Activated naive CD8-positive, alpha-beta T cell (primary cell): ENCODE measurements around the gene SNX19.

Experiments
- H3K27ac Mint-ChIP-seq: one replicate; pipeline ENCODE4 v1.8.0; 2021; ENCODE audit warnings: mixed read lengths
- H3K27me3 Mint-ChIP-seq: one replicate; pipeline ENCODE4 v1.8.0; 2021; ENCODE audit warnings: mixed read lengths
- H3K36me3 Mint-ChIP-seq: one replicate; pipeline ENCODE4 v1.8.0; 2021; ENCODE audit warnings: mixed read lengths
- H3K4me1 Mint-ChIP-seq: one replicate; pipeline ENCODE4 v1.8.0; 2021; ENCODE audit warnings: low read depth, mixed read lengths
- H3K4me3 Mint-ChIP-seq: one replicate; pipeline ENCODE4 v1.8.0; 2021; ENCODE audit warnings: mild to moderate bottlenecking, mixed read lengths
- H3K9me3 Mint-ChIP-seq: one replicate; pipeline ENCODE4 v1.8.0; 2021; ENCODE audit warnings: low read depth, mixed read lengths

SNX19 gene

DNA sequence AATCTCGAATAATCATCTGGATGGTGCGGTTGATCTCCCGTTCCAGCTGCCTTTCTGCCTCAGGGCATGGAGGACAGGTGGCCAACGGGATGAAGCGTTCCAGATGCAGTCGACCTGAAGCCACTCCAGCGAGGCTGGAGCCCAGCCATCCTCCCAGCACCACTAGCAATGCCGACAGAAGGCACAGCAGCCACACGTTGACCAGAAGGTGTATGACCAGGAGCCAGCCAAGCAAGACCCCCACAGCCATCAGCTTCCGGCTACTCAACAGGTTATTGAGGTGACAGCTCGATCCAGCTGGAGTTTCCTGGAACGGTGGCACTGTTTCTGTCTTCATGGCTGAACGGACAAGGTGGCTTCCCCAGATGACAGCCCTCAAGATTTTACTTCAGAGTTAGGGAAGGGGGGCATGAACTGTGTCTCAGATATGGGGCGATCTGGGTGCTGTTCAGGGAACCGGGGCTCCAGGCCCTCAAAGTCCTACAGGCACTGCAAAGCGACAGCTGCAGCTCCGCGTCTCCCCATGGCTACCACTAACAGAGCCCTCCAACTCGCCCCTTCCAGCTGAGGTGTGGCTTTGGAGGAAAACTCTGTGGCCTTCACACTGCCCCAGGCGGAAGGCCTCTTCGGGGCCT lies 559 bp downstream of the SNX19 start:
- peaks cover 15% of the 10 kb centered on the region for H3K9me3 Mint-ChIP-seq
- peak overlapping the region; percentile 87 for H3K4me3 Mint-ChIP-seq
- H3K27me3 Mint-ChIP-seq, result peaks cover 2% of the 10 kb centered on the region
- peaks cover 21% of the 10 kb centered on the region for H3K4me1 Mint-ChIP-seq
- peaks cover 30% of the 10 kb centered on the region for H3K36me3 Mint-ChIP-seq
- H3K27ac Mint-ChIP-seq, result no peak overlapping the region

DNA sequence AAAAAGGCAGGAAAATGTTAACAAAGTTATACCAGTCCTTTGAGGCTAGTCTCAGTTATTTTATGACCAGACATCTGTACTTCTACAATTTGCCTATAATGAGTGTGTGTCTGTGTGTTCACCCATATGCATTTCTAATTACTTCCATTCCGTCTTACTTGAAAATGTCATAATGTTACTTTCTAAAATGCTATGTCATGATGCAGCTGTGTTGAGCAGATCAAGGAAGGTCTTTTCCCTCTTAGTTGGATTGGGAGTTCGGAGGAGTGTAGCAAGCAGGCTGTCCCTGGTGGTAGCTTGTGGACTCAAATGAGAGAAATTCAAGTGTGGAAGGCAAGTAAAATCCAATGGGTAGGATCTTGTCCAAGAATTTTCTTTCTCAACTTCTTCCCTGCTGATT lies 3.0 kb downstream of the SNX19 start:
- H3K4me1 Mint-ChIP-seq, result peaks cover 37% of the 10 kb centered on the region
- peaks cover 15% of the 10 kb centered on the region for H3K9me3 Mint-ChIP-seq
- H3K27me3 Mint-ChIP-seq, result no peaks in the 10 kb centered on the region
- H3K36me3 Mint-ChIP-seq, result peaks cover 45% of the 10 kb centered on the region
- peak overlapping the region; percentile 17 for H3K4me3 Mint-ChIP-seq
- H3K27ac Mint-ChIP-seq, result no peak overlapping the region

DNA sequence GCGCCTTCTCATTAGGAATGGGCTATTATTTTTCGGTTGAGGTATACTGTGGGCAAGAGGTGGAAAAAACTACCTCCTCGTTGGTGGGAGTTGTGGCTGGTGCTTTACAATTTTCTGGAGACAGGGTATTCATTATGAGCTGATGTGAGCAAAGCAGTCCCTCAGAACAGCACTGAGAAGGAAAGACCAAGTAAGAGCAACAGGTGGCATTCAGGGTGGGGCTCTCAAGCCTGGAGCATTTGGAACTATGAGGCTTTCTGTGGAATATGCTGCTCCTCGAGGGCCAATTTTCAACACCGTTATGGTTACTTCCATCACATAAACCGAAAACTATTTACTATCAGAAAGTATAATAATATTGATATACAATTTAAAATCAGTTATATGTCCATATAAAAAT lies 3.7 kb downstream of the SNX19 start:
- Mint-ChIP-seq H3K4me3 (no peak overlapping the region), H3K27me3 (no peaks in the 10 kb centered on the region), H3K27ac (no peak overlapping the region), H3K9me3 (peaks cover 15% of the 10 kb centered on the region), H3K36me3 (peaks cover 45% of the 10 kb centered on the region), H3K4me1 (peaks cover 37% of the 10 kb centered on the region)

DNA sequence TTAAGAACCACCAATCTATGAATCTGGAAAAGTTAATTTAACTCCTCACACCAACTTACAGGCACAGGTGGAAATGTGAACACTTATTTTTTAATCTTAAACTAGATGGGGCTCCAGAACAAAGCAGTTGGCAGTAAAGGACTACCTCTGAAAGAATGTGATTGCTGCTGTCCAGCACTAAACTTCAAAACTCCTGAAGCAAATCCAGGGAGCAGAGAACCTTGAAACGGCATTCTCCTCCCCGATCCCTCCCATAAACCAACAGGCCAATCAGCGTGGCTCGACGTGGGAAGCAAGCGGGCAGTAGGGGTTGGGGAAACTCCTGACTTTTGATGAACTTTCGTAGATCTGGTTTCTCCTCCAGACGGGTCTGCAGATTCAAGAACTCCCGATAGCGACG lies 5.0 kb downstream of the SNX19 start:
- Mint-ChIP-seq H3K9me3 (peaks cover 15% of the 10 kb centered on the region), H3K4me3 (no peak overlapping the region), H3K4me1 (peaks cover 35% of the 10 kb centered on the region), H3K27me3 (no peaks in the 10 kb centered on the region), H3K36me3 (peaks cover 52% of the 10 kb centered on the region), H3K27ac (no peak overlapping the region)

- peaks cover 50% of the 10 kb centered on the region for H3K36me3 Mint-ChIP-seq
- H3K9me3 Mint-ChIP-seq, result peaks cover 15% of the 10 kb centered on the region
- no peak overlapping the region for H3K27ac Mint-ChIP-seq
- peaks cover 35% of the 10 kb centered on the region for H3K4me1 Mint-ChIP-seq
- H3K27me3 Mint-ChIP-seq, result no peaks in the 10 kb centered on the region
- H3K4me3 Mint-ChIP-seq, result no peak overlapping the region
Observed at GRCh38 chr11:130909650-130910049, 6.6 kb downstream of the SNX19 start.

- Mint-ChIP-seq H3K36me3 (peaks cover 46% of the 10 kb centered on the region), H3K27ac (no peak overlapping the region), H3K4me1 (peaks cover 32% of the 10 kb centered on the region), H3K4me3 (no peak overlapping the region), H3K27me3 (no peaks in the 10 kb centered on the region), H3K9me3 (peaks cover 15% of the 10 kb centered on the region)
Observed at GRCh38 chr11:130908770-130909625, 7.3 kb downstream of the SNX19 start.

DNA sequence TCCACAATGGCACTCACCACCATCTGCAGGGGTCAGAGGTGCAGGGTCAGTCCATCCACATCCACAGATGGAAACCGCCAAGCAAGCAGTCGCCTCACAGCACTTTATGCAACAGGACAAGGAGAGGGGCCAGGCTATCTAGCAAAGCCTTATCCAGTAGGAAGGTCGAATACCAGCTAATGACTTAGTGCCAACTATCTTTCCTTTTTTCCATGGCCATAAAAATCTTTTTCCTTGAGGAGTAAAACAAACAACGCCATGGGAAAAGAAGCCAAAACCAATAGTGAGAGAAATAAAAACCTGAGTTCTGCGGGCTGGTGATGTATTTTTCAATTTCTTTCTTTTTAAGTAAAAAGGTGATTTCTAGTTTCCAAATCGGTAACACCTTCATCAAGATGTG lies 8.2 kb downstream of the SNX19 start:
- Mint-ChIP-seq H3K4me3 (no peak overlapping the region), H3K9me3 (peaks cover 8% of the 10 kb centered on the region), H3K27me3 (no peaks in the 10 kb centered on the region), H3K36me3 (peaks cover 39% of the 10 kb centered on the region), H3K4me1 (peaks cover 28% of the 10 kb centered on the region), H3K27ac (no peak overlapping the region)

DNA sequence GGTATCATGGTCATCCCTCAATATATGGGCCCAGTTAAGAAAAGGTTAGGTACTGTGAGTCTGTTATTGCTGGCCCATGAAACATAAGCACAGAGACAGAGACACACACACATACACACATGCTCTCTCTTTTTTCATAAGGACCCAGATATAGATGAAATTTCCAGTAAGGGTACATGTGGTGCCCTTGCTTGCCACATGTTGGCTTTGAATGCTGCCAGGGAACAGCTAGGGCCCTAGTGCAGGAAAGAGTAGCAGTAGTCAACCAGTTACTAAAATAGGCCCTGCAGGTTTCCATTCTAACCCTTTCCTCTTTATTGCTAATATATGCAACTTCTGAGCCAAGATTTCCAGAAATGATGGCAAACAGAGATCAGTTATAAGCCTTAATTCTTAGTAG lies 9.1 kb downstream of the SNX19 start:
- H3K4me3 Mint-ChIP-seq, result no peak overlapping the region
- peaks cover 25% of the 10 kb centered on the region for H3K4me1 Mint-ChIP-seq
- peaks cover 5% of the 10 kb centered on the region for H3K9me3 Mint-ChIP-seq
- no peaks in the 10 kb centered on the region for H3K27me3 Mint-ChIP-seq
- no peak overlapping the region for H3K27ac Mint-ChIP-seq
- H3K36me3 Mint-ChIP-seq, result peaks cover 34% of the 10 kb centered on the region

GRCh38 chr11:130906616-130907015 lies 9.7 kb downstream of the SNX19 start:
- peak overlapping the region; percentile 5 for H3K27ac Mint-ChIP-seq

DNA sequence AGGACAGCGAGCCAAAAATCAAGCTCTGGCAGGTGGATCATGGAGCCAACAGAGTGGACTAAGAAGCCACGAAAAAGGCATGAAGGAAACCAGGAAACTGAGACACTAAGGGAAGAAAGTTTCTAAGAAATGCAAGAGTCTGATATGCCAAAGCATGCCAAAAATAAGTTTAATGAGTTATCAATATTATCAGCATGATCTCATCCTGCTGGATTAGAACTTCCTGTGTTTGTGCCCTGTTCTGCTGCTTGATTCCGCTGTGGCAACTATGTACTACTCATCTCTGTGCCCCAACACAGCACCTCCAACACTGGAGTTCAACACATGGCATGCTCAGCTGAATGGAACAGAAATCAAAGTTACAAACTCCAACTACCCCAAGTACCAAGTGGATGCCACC lies 10.8 kb downstream of the SNX19 start:
- Mint-ChIP-seq H3K27ac (peak overlapping the region; percentile 13), H3K9me3 (no peaks in the 10 kb centered on the region), H3K27me3 (no peaks in the 10 kb centered on the region), H3K36me3 (peaks cover 23% of the 10 kb centered on the region), H3K4me3 (no peak overlapping the region), H3K4me1 (peaks cover 24% of the 10 kb centered on the region)

More at GRCh38 chr11:130906616-130907015, 9.7 kb downstream of the SNX19 start:
- Mint-ChIP-seq H3K9me3 (no peaks in the 10 kb centered on the region), H3K4me1 (peaks cover 24% of the 10 kb centered on the region), H3K27me3 (no peaks in the 10 kb centered on the region), H3K36me3 (peaks cover 29% of the 10 kb centered on the region), H3K4me3 (no peak overlapping the region)

- Mint-ChIP-seq H3K9me3 (no peaks in the 10 kb centered on the region), H3K27me3 (no peaks in the 10 kb centered on the region), H3K27ac (no peak overlapping the region), H3K4me1 (peaks cover 16% of the 10 kb centered on the region), H3K36me3 (peaks cover 12% of the 10 kb centered on the region), H3K4me3 (no peak overlapping the region)
Observed at GRCh38 chr11:130904380-130904779, 11.9 kb downstream of the SNX19 start.

GRCh38 chr11:130902380-130902779 lies 13.9 kb downstream of the SNX19 start:
- H3K9me3 Mint-ChIP-seq, result no peaks in the 10 kb centered on the region
- no peak overlapping the region for H3K27ac Mint-ChIP-seq
- H3K27me3 Mint-ChIP-seq, result no peaks in the 10 kb centered on the region
- H3K36me3 Mint-ChIP-seq, result peaks cover 18% of the 10 kb centered on the region
- no peak overlapping the region for H3K4me3 Mint-ChIP-seq
- peaks cover 8% of the 10 kb centered on the region for H3K4me1 Mint-ChIP-seq

- Mint-ChIP-seq H3K4me1 (no peaks in the 10 kb centered on the region), H3K27me3 (no peaks in the 10 kb centered on the region), H3K4me3 (no peak overlapping the region), H3K9me3 (no peaks in the 10 kb centered on the region), H3K27ac (no peak overlapping the region), H3K36me3 (peaks cover 12% of the 10 kb centered on the region)
Observed at GRCh38 chr11:130899106-130899505, 17.2 kb downstream of the SNX19 start.

DNA sequence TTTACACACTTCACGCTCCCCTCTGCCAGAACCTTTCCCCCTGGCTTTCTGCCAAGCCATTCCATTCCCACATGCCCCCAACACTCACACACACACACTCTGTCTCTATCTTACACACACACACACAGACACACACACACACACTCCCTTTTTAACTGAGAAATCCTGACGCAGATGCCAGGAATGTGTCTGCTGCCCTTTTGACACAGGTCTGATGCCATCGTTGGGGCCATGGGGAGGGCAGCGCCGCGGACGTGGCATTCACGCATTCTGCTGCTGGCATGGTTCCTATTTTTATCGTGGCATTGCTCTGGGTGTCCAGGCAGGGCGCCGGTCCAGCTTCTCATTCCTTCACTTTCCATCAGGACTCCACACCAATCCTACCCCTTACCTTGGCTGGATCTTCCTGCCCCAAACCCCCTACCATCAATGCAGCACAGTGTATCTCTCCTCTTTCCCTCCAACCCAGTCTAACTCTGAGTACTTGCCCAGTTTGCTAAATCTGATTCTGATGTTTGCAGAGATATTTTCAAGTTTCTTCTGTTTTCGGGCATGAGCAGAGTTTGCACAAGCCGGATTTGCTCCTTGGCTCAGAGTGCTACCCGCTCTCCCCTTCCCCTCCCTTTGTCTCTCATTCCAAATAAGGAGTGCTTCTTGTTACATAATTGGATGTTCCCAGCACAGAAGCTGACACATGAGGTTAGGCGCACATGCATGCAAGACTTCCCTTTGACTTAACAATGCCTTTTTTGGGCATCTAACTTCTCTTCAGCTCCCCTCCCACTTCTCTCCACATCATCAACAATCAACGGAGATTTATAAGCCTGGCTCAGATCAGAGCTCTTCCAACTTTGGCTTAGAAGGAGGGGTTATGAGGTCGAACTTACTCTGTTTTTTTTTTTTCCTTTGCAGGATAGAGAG lies 18.8 kb downstream of the SNX19 start:
- Mint-ChIP-seq H3K27me3 (no peaks in the 10 kb centered on the region), H3K9me3 (no peaks in the 10 kb centered on the region), H3K4me1 (no peaks in the 10 kb centered on the region), H3K36me3 (peaks cover 12% of the 10 kb centered on the region), H3K27ac (peak overlapping the region; percentile 3), H3K4me3 (no peak overlapping the region)
